ENCODE results near the gene TTPAL. TPM values are rescaled to one million over a fixed set of nuclear protein-coding genes. Genes with fewer than 3 reads are reported as not detected.

TTPAL gene
- total and polyA plus RNA-seq, 2 donors (not counting 3 experiments of a cell fraction or from before 2014, with no cell fraction given): 4.0 to 8.0 TPM

GRCh38 chr20:44456611-44457010, 19.1 kb upstream of the TTPAL start:
- FAIRE-seq (no peak), DNase-seq (ENCODE audit: low read depth, low spot score) (no peak)
- BruUV-seq (replicated peaks): no TSS peak
- intact Hi-C loops (cut with micrococcal nuclease): no loop called here
- TF ChIP-seq POLR2A (IDR thresholded peaks at IDR 0.05; ENCODE audit: low read depth, low read length) (no peak), FOS (IDR thresholded peaks at IDR 0.05; ENCODE audit: borderline replicate concordance, insufficient read depth, low read length) (no peak), POLR2AphosphoS5 (IDR thresholded peaks at IDR 0.05; ENCODE audit: insufficient read depth, low read depth, low read length) (no peak), MAX (IDR thresholded peaks at IDR 0.05; ENCODE audit: insufficient read depth, insufficient read length) (no peak), GATA2 (IDR thresholded peaks at IDR 0.05; ENCODE audit: insufficient read depth, insufficient read length, low read depth, low read length) (no peak)
- Histone ChIP-seq H3K4me1 (ENCODE audit: control insufficient read depth, extremely low read depth, insufficient read depth, low read length) (no peaks in the 10 kb centered on the region), H2AFZ (ENCODE audit: low read depth, low read length) (no peak overlapping the region), H3K4me2 (ENCODE audit: insufficient read depth, low read length) (no peak overlapping the region), H4K20me1 (replicated peaks; ENCODE audit: control insufficient read depth, extremely low read depth, insufficient read depth, low read length) (no peaks in the 10 kb centered on the region), H3K9ac (replicated peaks; ENCODE audit: extremely low read depth, insufficient read depth, low read length) (no peak overlapping the region), H3K27ac (ENCODE audit: insufficient read depth, low read depth, low read length) (no peak overlapping the region), H3K27me3 (ENCODE audit: control insufficient read depth in 2 of 2, insufficient read depth in 2 of 2, low read length in 2 of 2) (peaks cover 2% of the 10 kb centered on the region in 2 experiments), H3K9me1 (replicated peaks; ENCODE audit: control insufficient read depth, extremely low read depth, insufficient read depth, low read length) (no peaks in the 10 kb centered on the region), H3K4me3 (replicated peaks in 1 of 3; ENCODE audit: insufficient read depth in 1 of 3, low read depth in 1 of 3, low read length in 3 of 3) (no peak overlapping the region), H3K36me3 (ENCODE audit: control insufficient read depth in 2 of 2, extremely low read depth in 1 of 2, insufficient read depth in 2 of 2, low read length in 2 of 2) (no peaks in the 10 kb centered on the region), H3K9me3 (replicated peaks; ENCODE audit: control insufficient read depth, insufficient read depth, low read length) (no peaks in the 10 kb centered on the region), H3K79me2 (ENCODE audit: control insufficient read depth, insufficient read depth, low read length) (no peaks in the 10 kb centered on the region)
- ChIA-PET POLR2A (no interaction called here), CTCF (interaction anchor here (1.9 kb wide), 1 partner anchor 42 kb away, joined by 4 read pairs; no protein-coding TSS in a partner anchor)
- dilution Hi-C loops (cut with MboI; ENCODE audit: extremely low pct_ligation_motif_present, low sequenced_read_pairs): no loop called here

- Histone ChIP-seq H3K27ac (ENCODE audit: insufficient read depth, low read depth, low read length) (no peak overlapping the region), H3K79me2 (ENCODE audit: control insufficient read depth, insufficient read depth, low read length) (no peaks in the 10 kb centered on the region), H3K4me3 (replicated peaks in 1 of 3; ENCODE audit: insufficient read depth in 1 of 3, low read depth in 1 of 3, low read length in 3 of 3) (no peak overlapping the region), H2AFZ (ENCODE audit: low read depth, low read length) (no peak overlapping the region), H3K4me2 (ENCODE audit: insufficient read depth, low read length) (no peak overlapping the region), H3K27me3 (ENCODE audit: control insufficient read depth in 2 of 2, insufficient read depth in 2 of 2, low read length in 2 of 2) (peaks cover 2% of the 10 kb centered on the region in 2 experiments), H3K9me3 (replicated peaks; ENCODE audit: control insufficient read depth, insufficient read depth, low read length) (no peaks in the 10 kb centered on the region), H4K20me1 (replicated peaks; ENCODE audit: control insufficient read depth, extremely low read depth, insufficient read depth, low read length) (no peaks in the 10 kb centered on the region), H3K4me1 (ENCODE audit: control insufficient read depth, extremely low read depth, insufficient read depth, low read length) (no peaks in the 10 kb centered on the region), H3K9ac (replicated peaks; ENCODE audit: extremely low read depth, insufficient read depth, low read length) (no peak overlapping the region), H3K9me1 (replicated peaks; ENCODE audit: control insufficient read depth, extremely low read depth, insufficient read depth, low read length) (no peaks in the 10 kb centered on the region), H3K36me3 (ENCODE audit: control insufficient read depth in 2 of 2, extremely low read depth in 1 of 2, insufficient read depth in 2 of 2, low read length in 2 of 2) (no peaks in the 10 kb centered on the region)
- intact Hi-C loops (cut with micrococcal nuclease): no loop called here
- FAIRE-seq (no peak), DNase-seq (ENCODE audit: low read depth, low spot score) (no peak)
- ChIA-PET CTCF (interaction anchor here (1.9 kb wide), 1 partner anchor 42 kb away, joined by 4 read pairs; no protein-coding TSS in a partner anchor), POLR2A (no interaction called here)
- TF ChIP-seq JUN (IDR thresholded peaks at IDR 0.05; ENCODE audit: borderline replicate concordance, insufficient read depth, insufficient read length, low read depth): no peak
- TF ChIP-seq MYC (IDR thresholded peaks at IDR 0.05; ENCODE audit: low read depth, low read length): no peak
- TF ChIP-seq EZH2 (IDR thresholded peaks at IDR 0.05; ENCODE audit: borderline replicate concordance, low read depth, low read length, severe bottlenecking): no peak
- no peak for TF ChIP-seq CTCF (IDR thresholded peaks at IDR 0.05; ENCODE audit: extremely low read depth in 1 of 2, insufficient read depth in 1 of 2, low read depth in 1 of 2, low read length in 2 of 2)
- no peak for TF ChIP-seq FOS (IDR thresholded peaks at IDR 0.05; ENCODE audit: borderline replicate concordance, insufficient read depth, low read length)
- no peak for TF ChIP-seq POLR2A (IDR thresholded peaks at IDR 0.05; ENCODE audit: low read depth, low read length)
- TF ChIP-seq MAX (IDR thresholded peaks at IDR 0.05; ENCODE audit: insufficient read depth, insufficient read length): no peak
- TF ChIP-seq POLR2AphosphoS5 (IDR thresholded peaks at IDR 0.05; ENCODE audit: insufficient read depth, low read depth, low read length): no peak
- dilution Hi-C loops (cut with MboI; ENCODE audit: extremely low pct_ligation_motif_present, low sequenced_read_pairs): no loop called here
- BruUV-seq (replicated peaks): no TSS peak
Observed at GRCh38 chr20:44457016-44457415, 18.7 kb upstream of the TTPAL start.

All from endothelial cell of umbilical vein (primary cell).